K562 (cell line): ENCODE data around the gene C1orf74. TPM values are rescaled to one million over a fixed set of nuclear protein-coding genes. Genes with fewer than 3 reads are reported as not detected.

Experiments used
- BRD9 ChIP-seq: fragments of 450-650 bp; IDR thresholded peaks from 2 replicates; pipeline ENCODE4 v1.6.1; 2018; ENCODE audit warnings: low read depth; ENCODE audit not compliant: partially characterized antibody
- CREB1 ChIP-seq, 2 experiments: sonication (generic) in 1 of 2; formaldehyde crosslinking in 1 of 2; IDR thresholded peaks; 2 replicates each; pipeline versions ENCODE4 v1.6.1 to v1.8.0; 2012 to 2022; ENCODE audit warnings: inconsistent platforms in 1 of 2, mild to moderate bottlenecking in 1 of 2, missing genetic modification reagents in 1 of 2, moderate library complexity in 1 of 2
- CTBP1 ChIP-seq: fragments of 450-650 bp; IDR thresholded peaks from 2 replicates; pipeline ENCODE4 v1.6.1; 2016; ENCODE audit warnings: borderline replicate concordance
- E2F3 ChIP-seq: fragments of 250-450 bp; sonication (Bioruptor Pico); IDR thresholded peaks from 2 replicates; pipeline ENCODE4 v1.4.0; 2020; ENCODE audit warnings: mild to moderate bottlenecking
- ELF2 ChIP-seq: fragments of 250-450 bp; sonication (Bioruptor Pico); IDR thresholded peaks from 2 replicates; pipeline ENCODE4 v1.5.0; 2021; ENCODE audit warnings: mild to moderate bottlenecking
- FUS ChIP-seq: fragments of 200-400 bp; formaldehyde crosslinking; optimal IDR thresholded peaks from 2 replicates; pipeline ENCODE3; 2017; ENCODE audit warnings: low read depth, low read length
- IRF2 ChIP-seq: sonication (generic); formaldehyde crosslinking; IDR thresholded peaks from 2 replicates; pipeline ENCODE4 v1.8.1; 2022; ENCODE audit warnings: mild to moderate bottlenecking, missing genetic modification reagents
- L3MBTL2 ChIP-seq: fragments of 450-650 bp; IDR thresholded peaks from 2 replicates; pipeline ENCODE4 v1.6.1; 2016; ENCODE audit warnings: mild to moderate bottlenecking, moderate library complexity
- MAFG ChIP-seq: fragments of 450-650 bp; conservative IDR thresholded peaks from 2 replicates; pipeline ENCODE4 v1.6.1; 2016; ENCODE audit warnings: missing genetic modification characterization, missing compliant biosample characterization
- MEF2A ChIP-seq: IDR thresholded peaks from 2 replicates; pipeline ENCODE4 v1.6.1; 2011; ENCODE audit warnings: low read depth, mild to moderate bottlenecking, low read length, moderate library complexity; ENCODE audit not compliant: control insufficient read depth
- NR0B1 ChIP-seq: fragments of 450-650 bp; IDR thresholded peaks from one replicate; pipeline ENCODE4 v1.6.1; 2018; ENCODE audit warnings: mild to moderate bottlenecking, moderate library complexity; ENCODE audit not compliant: partially characterized antibody
- RBFOX2 ChIP-seq: fragments of 200-400 bp; formaldehyde crosslinking; IDR thresholded peaks from 2 replicates; pipeline ENCODE4 v1.6.1; 2017; ENCODE audit warnings: low read depth, mild to moderate bottlenecking, low read length, moderate library complexity
- SIN3A ChIP-seq, 2 experiments: fragments of 150-350 bp in 1 of 2; IDR thresholded peaks; 2 replicates each; pipeline ENCODE4 v1.6.1; 2011 to 2016; ENCODE audit warnings: borderline replicate concordance in 2 of 2, low read depth in 2 of 2, low read length in 2 of 2, mild to moderate bottlenecking in 2 of 2, moderate library complexity in 2 of 2; ENCODE audit not compliant: control insufficient read depth in 1 of 2
- SRF ChIP-seq, 2 experiments: fragments of 250-450, 450-650 bp in 1 of 2; sonication (Bioruptor Pico) in 1 of 2; sonication (generic) in 1 of 2; formaldehyde crosslinking; IDR thresholded peaks; 2 replicates each; pipeline versions ENCODE4 v1.5.0 to v1.5.1; 2020 to 2022; ENCODE audit warnings: mild to moderate bottlenecking in 1 of 2, missing genetic modification reagents in 1 of 2
- STAT5A ChIP-seq: IDR thresholded peaks from 2 replicates; pipeline ENCODE4 v1.6.1; 2012; ENCODE audit warnings: low read length, inconsistent platforms, borderline replicate concordance
- TEAD2 ChIP-seq: fragments of 450-650 bp; IDR thresholded peaks from 2 replicates; pipeline ENCODE4 v1.6.1; 2016; ENCODE audit warnings: missing genetic modification characterization, control low read depth, missing compliant biosample characterization
- ZNF316 ChIP-seq: fragments of 450-650 bp; IDR thresholded peaks from 2 replicates; pipeline ENCODE4 v1.6.1; 2016
- polyA plus RNA-seq, 8 experiments: library from polyadenylated mRNA; depleted of rRNA in 4 of 8; stranded (reverse) in 5 of 8; unstranded in 3 of 8; fragments of >200 nt; fragmentation: Nextera tagmentation in 2 of 8; fragmentation: Illumina TruSeq in 1 of 8; extraction: Ambion mirVana in 2 of 8; extraction: Trizol in 1 of 8; gene quantifications; 2 replicates each; pipeline versions ENCODE4 v1.2.1 to v1.2.3, GENCODE V29; 2011 to 2014; ENCODE audit warnings: inconsistent platforms in 1 of 8, missing spikeins in 1 of 8
- total RNA-seq, 7 experiments: library from RNA; depleted of rRNA in 6 of 7; stranded (reverse); fragments of >200 nt in 6 of 7; fragmentation: Illumina TruSeq in 2 of 7; extraction: Trizol in 2 of 7; gene quantifications; 2 replicates each; pipeline versions ENCODE4 v1.2.1 to v1.2.3, GENCODE V29; 2011 to 2021; ENCODE audit warnings: low replicate concordance in 1 of 7
- TF ChIP-seq, protein P1 (sequence below): IDR thresholded peaks from 3 replicates; pipeline ENCODE4 v1.6.1; 2011; ENCODE audit warnings: borderline replicate concordance, mild to moderate bottlenecking, moderate library complexity; ENCODE audit not compliant: insufficient read length; ENCODE audit errors: extremely low read depth
- TF ChIP-seq, protein P2 (sequence below), 2 experiments: fragments of 150-350 bp in 1 of 2; IDR thresholded peaks; 2 replicates each; pipeline ENCODE4 v1.6.1; 2012 to 2016; ENCODE audit warnings: low read depth in 2 of 2, low read length in 2 of 2, mild to moderate bottlenecking in 1 of 2, moderate library complexity in 1 of 2

C1orf74 gene
- total and polyA plus RNA-seq, 9 of the 15 experiments (the other 6 are each of a cell fraction or from before 2014, with no cell fraction given) = 4.0 to 7.6 (median 5.7) TPM

DNA sequence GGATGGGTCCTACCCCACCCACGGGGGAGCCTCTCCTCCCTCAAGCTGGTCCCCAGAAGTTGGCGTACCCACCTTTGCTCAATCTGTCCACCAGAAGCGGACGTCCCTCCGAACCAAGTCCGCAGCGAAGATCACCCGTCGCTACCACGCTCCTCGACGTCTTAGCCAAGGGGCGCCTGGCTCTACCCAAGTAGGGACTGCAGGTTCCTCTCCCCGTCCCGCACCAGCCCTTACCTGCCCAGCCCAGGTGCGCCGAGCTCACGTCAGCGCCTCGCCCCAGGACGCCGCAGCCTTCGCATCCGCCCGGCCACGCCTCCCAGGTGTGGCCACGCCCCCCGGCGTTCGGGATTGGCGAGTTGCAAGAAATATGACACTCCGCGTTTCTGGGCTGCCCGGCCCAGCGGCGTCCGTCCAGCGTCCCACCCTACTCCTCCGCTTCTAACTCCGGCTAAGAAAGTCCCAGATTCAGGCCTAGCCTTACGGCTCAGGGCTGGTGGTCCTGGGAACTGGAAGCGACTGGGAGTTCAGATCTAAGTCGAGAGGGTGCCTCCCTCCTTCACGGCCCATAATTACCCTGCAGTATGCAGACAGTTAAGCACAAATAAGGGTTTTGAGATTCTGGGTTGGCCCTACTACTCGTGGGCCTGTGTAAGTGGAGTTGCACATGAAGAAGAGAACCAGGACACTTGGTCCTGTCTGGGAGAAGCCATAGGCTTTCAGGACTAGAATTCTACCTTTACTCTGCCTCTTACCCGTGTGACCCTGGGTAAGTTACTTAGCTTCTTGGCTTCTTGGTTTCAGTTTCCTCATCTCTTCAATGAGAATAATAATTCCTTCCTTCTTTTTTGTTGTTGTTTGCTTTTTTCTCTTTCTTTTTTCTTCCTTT, 21.8 kb upstream of the C1orf74 start, which contains the start of gene IRF6 (continued):
- TF ChIP-seq NR0B1 (no peak), STAT5A (no peak), L3MBTL2 (peak; percentile 80; the same call in 1 of the 2 replicates), IRF2 (CRISPR knock-in tag) (no peak), ZNF316 (no peak), FUS (no peak), MEF2A (no peak), BRD9 (peak; percentile 48), ELF2 (0 out of 2 replicates have a peak, but pooled peaks have one; percentile 42), SIN3A (IDR thresholded peaks at IDR 0.05; ENCODE audit: borderline replicate concordance in 2 of 2, control insufficient read depth in 1 of 2, low read depth in 2 of 2, low read length in 2 of 2) (0 out of 4 replicates have a peak, but pooled peaks of 1 of the 2 experiments have one; percentile 33), CREB1 (IDR thresholded peaks at IDR 0.05) (peak; percentile 65), CREB1 (CRISPR knock-in tag; IDR thresholded peaks at IDR 0.05) (no peak), MAFG (tag) (no peak), TEAD2 (no peak), CTBP1 (peak; percentile 98), E2F3 (CRISPR knock-in tag) (no peak), SRF (CRISPR knock-in tag; IDR thresholded peaks at IDR 0.05) (peak in 1 of 2 experiments; percentile 73; a peak in 2 of 4 replicates), RBFOX2 (peak; percentile 80)
- TF ChIP-seq, protein P1, sequence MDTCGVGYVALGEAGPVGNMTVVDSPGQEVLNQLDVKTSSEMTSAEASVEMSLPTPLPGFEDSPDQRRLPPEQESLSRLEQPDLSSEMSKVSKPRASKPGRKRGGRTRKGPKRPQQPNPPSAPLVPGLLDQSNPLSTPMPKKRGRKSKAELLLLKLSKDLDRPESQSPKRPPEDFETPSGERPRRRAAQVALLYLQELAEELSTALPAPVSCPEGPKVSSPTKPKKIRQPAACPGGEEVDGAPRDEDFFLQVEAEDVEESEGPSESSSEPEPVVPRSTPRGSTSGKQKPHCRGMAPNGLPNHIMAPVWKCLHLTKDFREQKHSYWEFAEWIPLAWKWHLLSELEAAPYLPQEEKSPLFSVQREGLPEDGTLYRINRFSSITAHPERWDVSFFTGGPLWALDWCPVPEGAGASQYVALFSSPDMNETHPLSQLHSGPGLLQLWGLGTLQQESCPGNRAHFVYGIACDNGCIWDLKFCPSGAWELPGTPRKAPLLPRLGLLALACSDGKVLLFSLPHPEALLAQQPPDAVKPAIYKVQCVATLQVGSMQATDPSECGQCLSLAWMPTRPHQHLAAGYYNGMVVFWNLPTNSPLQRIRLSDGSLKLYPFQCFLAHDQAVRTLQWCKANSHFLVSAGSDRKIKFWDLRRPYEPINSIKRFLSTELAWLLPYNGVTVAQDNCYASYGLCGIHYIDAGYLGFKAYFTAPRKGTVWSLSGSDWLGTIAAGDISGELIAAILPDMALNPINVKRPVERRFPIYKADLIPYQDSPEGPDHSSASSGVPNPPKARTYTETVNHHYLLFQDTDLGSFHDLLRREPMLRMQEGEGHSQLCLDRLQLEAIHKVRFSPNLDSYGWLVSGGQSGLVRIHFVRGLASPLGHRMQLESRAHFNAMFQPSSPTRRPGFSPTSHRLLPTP = no peak
- TF ChIP-seq, protein P2, sequence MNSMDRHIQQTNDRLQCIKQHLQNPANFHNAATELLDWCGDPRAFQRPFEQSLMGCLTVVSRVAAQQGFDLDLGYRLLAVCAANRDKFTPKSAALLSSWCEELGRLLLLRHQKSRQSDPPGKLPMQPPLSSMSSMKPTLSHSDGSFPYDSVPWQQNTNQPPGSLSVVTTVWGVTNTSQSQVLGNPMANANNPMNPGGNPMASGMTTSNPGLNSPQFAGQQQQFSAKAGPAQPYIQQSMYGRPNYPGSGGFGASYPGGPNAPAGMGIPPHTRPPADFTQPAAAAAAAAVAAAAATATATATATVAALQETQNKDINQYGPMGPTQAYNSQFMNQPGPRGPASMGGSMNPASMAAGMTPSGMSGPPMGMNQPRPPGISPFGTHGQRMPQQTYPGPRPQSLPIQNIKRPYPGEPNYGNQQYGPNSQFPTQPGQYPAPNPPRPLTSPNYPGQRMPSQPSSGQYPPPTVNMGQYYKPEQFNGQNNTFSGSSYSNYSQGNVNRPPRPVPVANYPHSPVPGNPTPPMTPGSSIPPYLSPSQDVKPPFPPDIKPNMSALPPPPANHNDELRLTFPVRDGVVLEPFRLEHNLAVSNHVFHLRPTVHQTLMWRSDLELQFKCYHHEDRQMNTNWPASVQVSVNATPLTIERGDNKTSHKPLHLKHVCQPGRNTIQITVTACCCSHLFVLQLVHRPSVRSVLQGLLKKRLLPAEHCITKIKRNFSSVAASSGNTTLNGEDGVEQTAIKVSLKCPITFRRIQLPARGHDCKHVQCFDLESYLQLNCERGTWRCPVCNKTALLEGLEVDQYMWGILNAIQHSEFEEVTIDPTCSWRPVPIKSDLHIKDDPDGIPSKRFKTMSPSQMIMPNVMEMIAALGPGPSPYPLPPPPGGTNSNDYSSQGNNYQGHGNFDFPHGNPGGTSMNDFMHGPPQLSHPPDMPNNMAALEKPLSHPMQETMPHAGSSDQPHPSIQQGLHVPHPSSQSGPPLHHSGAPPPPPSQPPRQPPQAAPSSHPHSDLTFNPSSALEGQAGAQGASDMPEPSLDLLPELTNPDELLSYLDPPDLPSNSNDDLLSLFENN (IDR thresholded peaks at IDR 0.05; ENCODE audit: low read depth in 2 of 2, low read length in 2 of 2) = no peak
